Suprapubic skin (tissue), 3 donors: Measurements from ENCODE around the gene NPRL2.

ENCODE experiments used
- EP300 ChIP-seq: sonication (generic); formaldehyde crosslinking; IDR thresholded peaks from one replicate; pipeline ENCODE4 v1.6.1; 2017; ENCODE audit warnings: antibody characterized with exemption
- TF ChIP-seq, protein P1 (sequence below), 2 donors: fragments of 200-600 bp in 1 of 2; fragments of 450-650 bp in 1 of 2; sonication (generic) in 1 of 2; IDR thresholded peaks; one replicate each; pipeline ENCODE4 v1.5.1; 2016 to 2019; ENCODE audit warnings: antibody characterized with exemption in 2 of 2, mild to moderate bottlenecking in 1 of 2, moderate library complexity in 1 of 2

DNA sequence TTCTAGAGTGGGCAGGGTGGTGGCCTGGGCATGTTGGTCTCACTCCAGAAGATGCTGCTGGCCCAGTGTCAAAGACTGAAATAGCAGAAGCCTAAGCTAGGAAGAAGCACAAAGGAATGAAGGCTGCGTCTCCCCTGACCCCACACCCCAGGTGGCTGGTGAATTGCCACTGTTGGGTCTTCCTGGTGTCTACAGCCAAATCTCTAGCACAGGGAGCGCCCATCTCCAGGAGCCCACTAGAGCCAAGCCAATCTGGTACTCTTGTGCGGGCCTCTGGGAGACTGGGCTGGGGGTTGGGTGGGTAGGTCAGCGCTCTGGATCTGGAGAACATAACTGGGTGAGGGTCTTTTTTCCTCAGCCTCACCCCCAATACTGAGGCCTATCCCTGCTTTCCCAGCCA lies 23.4 kb downstream of the NPRL2 start:
- no peak for TF ChIP-seq EP300
- TF ChIP-seq, protein P1, sequence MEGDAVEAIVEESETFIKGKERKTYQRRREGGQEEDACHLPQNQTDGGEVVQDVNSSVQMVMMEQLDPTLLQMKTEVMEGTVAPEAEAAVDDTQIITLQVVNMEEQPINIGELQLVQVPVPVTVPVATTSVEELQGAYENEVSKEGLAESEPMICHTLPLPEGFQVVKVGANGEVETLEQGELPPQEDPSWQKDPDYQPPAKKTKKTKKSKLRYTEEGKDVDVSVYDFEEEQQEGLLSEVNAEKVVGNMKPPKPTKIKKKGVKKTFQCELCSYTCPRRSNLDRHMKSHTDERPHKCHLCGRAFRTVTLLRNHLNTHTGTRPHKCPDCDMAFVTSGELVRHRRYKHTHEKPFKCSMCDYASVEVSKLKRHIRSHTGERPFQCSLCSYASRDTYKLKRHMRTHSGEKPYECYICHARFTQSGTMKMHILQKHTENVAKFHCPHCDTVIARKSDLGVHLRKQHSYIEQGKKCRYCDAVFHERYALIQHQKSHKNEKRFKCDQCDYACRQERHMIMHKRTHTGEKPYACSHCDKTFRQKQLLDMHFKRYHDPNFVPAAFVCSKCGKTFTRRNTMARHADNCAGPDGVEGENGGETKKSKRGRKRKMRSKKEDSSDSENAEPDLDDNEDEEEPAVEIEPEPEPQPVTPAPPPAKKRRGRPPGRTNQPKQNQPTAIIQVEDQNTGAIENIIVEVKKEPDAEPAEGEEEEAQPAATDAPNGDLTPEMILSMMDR (IDR thresholded peaks at IDR 0.05): no peak
